HG02798 (cell line): ENCODE results near the gene NELFCD.
"Not testable (repeated sequence)": the region's sequence is repeated elsewhere in the genome, so short reads cannot be mapped to it uniquely, and the experiment has no call there.

Experiments
- ATAC-seq: cut with Tn5 transposase; IDR thresholded peaks from one replicate; pipeline ENCODE4 v1.9.1; 2021; ENCODE audit warnings: mild to moderate bottlenecking; ENCODE audit not compliant: unreplicated experiment, poor library complexity

NELFCD gene

GRCh38 chr20:58971429-58971828 lies 9.6 kb upstream of the NELFCD start:
- ATAC-seq: no peak

GRCh38 chr20:58973179-58973578 lies 7.9 kb upstream of the NELFCD start:
- ATAC-seq: no peak

DNA sequence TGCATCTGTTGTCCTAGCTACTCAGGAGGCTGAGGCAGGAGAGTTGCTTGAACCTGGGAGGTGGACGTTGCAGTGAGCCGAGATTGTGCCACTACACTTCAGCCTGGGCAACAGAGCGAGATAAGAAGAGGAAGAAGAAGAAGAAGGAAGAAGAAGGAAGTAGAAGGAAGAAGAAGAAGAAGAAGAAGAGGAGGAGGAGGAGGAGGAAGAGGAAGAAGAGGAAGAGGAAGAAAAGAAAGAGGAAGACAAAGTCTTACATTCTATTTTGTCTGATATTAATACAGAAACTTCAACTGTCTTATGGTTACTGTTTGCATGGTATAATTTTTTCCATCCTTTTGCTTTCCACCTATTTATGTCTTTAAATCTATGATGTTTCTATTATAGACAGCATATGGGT lies 7.2 kb upstream of the NELFCD start:
- no peak for ATAC-seq

GRCh38 chr20:58975353-58975752 lies 5.7 kb upstream of the NELFCD start:
- no peak for ATAC-seq

DNA sequence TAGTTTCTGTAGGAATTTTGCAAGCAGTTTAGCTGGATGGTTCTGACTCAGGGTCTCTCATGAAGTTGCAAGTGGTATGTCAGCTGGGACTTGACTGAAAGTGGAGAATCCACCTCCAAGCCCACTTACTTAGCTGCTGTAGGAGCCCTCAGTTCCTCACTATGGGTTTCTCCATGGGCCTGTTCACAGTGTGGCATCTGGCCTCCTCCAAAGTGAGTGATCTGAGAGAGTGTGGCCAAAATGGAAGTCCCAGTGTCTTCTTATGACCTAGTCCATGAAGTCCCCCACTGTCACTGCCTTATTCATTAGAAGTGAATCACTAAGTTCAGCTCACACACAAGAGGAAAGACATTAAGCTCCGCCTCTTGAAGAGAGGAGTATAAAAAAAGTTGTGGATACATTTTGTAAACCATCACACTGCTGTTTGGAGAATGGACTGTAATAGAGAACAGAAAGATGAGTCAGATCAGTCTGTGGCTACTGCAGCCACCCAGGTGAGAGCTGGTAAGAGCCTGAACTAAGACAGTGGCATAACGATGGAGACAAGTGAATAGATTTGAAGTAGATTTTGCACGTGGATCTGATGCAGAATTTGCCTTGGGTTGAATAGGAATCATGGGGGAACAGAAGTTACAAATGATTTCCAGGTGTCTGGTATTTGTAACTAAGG lies 4.9 kb upstream of the NELFCD start:
- no peak for ATAC-seq

DNA sequence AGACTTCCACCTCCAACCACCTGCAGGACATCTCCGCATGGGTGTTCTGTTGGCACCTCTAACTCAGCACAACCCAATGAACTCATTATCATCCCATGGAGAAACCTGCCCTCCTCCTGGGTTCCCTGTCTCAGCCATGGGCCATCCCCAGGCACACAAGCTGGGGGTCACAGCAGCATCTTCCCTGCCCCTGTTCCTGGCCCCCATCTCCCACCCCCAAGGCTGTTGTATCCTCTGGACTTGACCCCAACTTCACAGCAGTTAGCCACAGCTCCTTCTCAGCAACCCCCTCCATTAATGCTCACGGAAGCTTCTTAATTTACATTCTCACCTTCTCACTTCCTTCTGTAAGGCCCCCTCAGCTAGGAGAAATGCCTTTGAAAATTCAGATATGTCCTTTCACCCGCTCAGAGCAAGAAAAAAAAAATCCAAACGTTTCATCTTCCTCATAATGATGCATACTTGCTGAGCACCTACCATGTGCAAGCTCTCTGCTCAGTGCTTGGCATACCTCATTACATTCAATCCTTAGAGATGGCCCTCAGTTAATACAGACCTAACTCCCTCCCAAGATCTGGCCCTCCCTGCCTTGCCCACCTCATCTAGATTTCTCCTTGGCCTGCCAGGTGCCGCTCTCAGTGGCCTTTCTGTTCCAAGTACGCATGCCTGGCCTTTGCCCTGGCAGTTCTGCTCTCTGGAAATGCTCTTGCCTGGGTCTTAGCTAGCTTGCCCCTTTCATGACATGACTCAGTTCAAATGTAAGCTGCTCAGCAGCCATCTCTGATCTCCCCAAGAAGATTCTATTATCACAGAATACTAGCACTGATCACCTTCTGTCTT lies 2.5 kb upstream of the NELFCD start:
- no peak for ATAC-seq

GRCh38 chr20:58981628-58982364 lies 740 bp downstream of the NELFCD start:
- ATAC-seq: no peak

- no peak for ATAC-seq
Measured at GRCh38 chr20:58982406-58983114, 1.5 kb downstream of the NELFCD start.

GRCh38 chr20:58983115-58983468 lies 2.0 kb downstream of the NELFCD start:
- ATAC-seq: not testable (repeated sequence)

- ATAC-seq: no peak
Measured at GRCh38 chr20:58984691-58985090, 3.6 kb downstream of the NELFCD start.

DNA sequence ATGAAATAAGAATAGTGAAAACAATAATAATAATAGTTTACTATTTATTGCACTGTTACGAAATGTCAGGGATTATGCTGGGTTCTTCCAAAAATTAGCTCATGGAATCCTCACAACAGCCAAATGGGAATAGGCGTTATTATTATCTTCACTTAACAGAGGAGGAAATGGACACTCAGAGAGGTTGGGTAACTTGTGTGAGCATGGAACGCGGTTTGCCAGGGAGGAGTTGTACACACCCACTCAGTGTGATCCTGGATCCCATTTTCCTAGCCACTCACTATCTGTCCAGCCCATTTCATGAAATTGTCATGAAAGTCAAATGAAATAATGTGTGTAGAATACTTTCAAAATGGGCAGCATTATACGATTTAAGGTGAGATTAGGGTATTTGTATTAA lies 4.6 kb downstream of the NELFCD start:
- ATAC-seq: no peak

- ATAC-seq: no peak
Measured at GRCh38 chr20:58986286-58986967, 5.4 kb downstream of the NELFCD start.

DNA sequence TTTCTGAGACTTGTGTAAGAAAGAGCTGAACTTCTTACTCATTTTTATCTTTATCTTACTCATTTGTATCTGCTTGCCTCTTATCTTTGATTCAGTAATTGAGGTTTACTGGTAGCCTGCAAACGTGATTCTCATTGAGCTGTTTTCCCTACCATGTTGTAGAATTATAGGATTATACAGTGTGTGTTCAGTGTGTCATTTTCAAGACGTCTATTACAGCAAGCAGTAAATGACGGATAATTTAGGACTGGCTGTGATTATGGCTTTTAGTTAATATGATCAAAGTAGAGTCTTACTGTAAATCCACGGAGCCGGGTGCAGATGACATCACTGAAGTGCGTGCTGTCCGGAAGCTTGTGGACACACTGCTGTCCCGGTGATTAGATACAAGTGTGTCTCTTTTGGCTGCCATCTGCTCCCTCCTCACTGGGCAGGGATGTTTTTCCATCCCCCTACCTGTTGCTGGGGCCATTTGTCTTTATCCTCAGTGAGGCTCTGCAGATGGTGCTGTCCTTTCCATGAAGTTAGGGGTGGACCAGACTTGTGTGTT lies 6.0 kb downstream of the NELFCD start:
- no peak for ATAC-seq

DNA sequence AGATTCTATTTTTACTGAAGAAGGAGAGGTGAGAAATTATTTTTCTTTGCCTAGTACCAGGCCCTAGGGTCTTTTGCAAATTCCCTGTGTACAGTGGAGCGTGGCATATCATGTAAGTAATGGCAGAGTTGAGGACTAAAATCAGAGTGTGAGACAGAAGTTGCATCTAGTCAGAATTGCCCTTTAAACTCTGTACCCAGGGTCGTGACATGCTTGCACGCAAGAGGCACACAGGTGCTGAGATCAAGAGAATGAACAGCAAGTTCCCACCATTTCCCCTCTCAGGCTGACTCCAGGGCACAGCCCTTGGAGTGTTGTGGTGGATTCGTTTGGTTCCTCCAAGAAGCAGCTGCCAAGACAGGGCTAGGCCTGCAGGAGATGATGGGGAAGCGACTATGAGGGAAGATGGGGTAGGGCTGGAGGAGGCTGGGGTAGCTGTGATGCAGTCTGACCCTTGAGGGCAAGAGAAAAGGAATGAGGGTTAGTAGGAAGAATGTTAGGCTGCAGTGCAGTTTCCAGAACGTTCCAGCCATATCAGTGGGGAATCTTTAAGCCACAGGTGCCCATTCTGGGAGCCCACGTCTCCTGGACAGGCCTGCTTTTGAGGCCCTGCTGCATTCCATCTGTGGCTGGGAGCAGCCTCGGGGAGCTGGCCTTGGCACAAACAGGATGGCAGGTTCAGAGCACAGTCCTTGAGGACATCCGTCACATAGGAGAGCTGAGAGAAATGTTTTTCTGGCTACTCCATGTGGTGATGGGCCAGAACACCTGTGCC lies 6.9 kb downstream of the NELFCD start:
- no peak for ATAC-seq

- ATAC-seq: no peak
Measured at GRCh38 chr20:58988565-58988882, 7.5 kb downstream of the NELFCD start.

DNA sequence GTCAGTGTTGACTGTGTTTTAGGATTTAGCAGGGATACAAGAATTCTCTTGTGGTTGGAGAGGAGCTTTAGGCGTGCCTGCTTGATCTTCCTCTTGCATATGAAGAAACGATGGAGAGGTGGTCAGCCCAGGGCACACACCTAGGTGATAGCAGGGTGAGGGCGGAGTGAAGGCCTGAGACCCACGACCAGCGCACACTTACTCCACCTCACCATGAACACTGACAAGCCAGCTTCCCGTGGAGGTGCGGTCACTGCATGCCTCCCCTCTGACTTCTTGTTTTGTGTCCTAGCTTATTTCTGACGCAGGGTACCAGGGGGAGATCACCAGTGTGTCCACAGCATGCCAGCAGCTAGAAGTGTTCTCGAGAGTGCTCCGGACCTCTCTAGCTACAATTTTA lies 8.1 kb downstream of the NELFCD start:
- no peak for ATAC-seq

- no peak for ATAC-seq
Measured at GRCh38 chr20:58990651-58991445, 9.8 kb downstream of the NELFCD start.

DNA sequence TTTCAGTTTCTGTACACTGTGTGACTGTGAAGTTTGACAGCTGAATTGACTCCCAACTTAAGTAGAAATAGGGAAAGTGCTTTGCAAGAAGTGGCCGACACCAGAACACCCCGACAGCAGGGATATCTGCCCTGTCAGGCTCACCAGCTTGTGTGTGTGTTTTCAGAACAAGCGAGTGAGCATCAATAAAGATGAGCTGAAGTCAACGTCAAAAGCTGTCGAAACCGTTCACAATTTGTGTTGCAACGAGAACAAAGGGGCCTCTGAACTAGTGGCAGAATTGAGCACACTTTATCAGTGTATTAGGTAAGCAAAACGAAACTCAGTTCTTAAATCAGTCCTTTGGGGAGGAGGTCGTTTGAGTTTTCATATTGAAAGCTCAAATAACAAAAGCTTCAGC lies 10.7 kb downstream of the NELFCD start:
- no peak for ATAC-seq
